BE2C (cell line): Measurements from ENCODE around the gene OMA1.

Experiments used
- DNase-seq: peaks from one replicate; pipeline ENCODE4 v3.0.0-alpha.2; 2020
- H3K27me3 ChIP-seq: fragments of 250-450 bp; sonication (Bioruptor Pico); 2 replicates; pipeline ENCODE4 v1.5.1; 2020; ENCODE audit warnings: mild to moderate bottlenecking
- H3K36me3 ChIP-seq: fragments of 250-450 bp; sonication (Bioruptor Pico); 2 replicates; pipeline ENCODE4 v1.5.1; 2020; ENCODE audit warnings: mild to moderate bottlenecking
- H3K4me1 ChIP-seq: fragments of 250-450 bp; sonication (Bioruptor Pico); 2 replicates; pipeline ENCODE4 v1.5.1; 2020
- H3K4me3 ChIP-seq: 2 replicates; pipeline ENCODE4 v1.5.1; 2011; ENCODE audit warnings: low read depth, low read length
- H3K9me3 ChIP-seq: fragments of 250-450 bp; sonication (Bioruptor Pico); 2 replicates; pipeline ENCODE4 v1.5.1; 2020
- CTCF ChIP-seq: IDR thresholded peaks from 2 replicates; pipeline ENCODE4 v1.5.1; 2012; ENCODE audit warnings: mild to moderate bottlenecking, low read depth, low read length

Gene OMA1

GRCh38 chr1:58432851-58433668 is 113.5 kb downstream of the OMA1 start:
- no peaks in the 10 kb centered on the region for H3K9me3 ChIP-seq
- H3K4me3 ChIP-seq, result no peak overlapping the region
- H3K4me1 ChIP-seq, result no peaks in the 10 kb centered on the region
- DNase-seq, result peak; percentile 29
- TF ChIP-seq CTCF, result no peak
- no peaks in the 10 kb centered on the region for H3K27me3 ChIP-seq
- no peaks in the 10 kb centered on the region for H3K36me3 ChIP-seq

GRCh38 chr1:58431901-58432620 is 114.5 kb downstream of the OMA1 start:
- no peak for TF ChIP-seq CTCF
- H3K4me3 ChIP-seq, result no peak overlapping the region
- H3K9me3 ChIP-seq, result no peaks in the 10 kb centered on the region
- no peaks in the 10 kb centered on the region for H3K4me1 ChIP-seq
- H3K27me3 ChIP-seq, result no peaks in the 10 kb centered on the region
- no peaks in the 10 kb centered on the region for H3K36me3 ChIP-seq
- DNase-seq, result no peak
